Stimulated activated CD4-positive, alpha-beta T cell treated with anti-CD3 and anti-CD28 coated beads, Interleukin-1b, Interleukin-23, amount 100 ng/mL, for 1 hour (primary cell): ENCODE data around the gene LINGO4.

Experiments used
- DNase-seq, 2 donors: peaks; one replicate each; pipeline ENCODE4 v3.0.0-alpha.2; 2020; ENCODE audit warnings: low read depth in 2 of 2

LINGO4 gene

DNA sequence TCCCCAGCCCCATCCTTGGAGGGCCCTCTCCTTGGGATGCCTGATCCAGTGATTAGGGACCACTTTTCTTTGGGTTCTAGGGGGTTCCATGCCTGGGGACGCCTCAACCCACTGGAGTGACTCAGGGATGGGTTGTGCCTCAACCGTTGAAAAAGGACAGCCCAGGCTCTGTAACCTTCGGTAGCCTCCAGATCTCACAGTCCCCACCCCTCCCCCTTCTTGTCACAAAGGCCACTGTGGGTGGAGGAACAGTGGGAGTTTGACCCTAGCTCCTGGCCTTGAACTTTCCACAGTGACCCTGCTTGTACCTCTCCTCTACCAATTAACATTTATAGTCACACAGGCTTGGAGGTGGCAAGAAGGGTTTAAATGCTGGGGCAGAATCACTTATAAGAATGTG, 29.0 kb upstream of the LINGO4 start:
- DNase-seq, result no peak

DNA sequence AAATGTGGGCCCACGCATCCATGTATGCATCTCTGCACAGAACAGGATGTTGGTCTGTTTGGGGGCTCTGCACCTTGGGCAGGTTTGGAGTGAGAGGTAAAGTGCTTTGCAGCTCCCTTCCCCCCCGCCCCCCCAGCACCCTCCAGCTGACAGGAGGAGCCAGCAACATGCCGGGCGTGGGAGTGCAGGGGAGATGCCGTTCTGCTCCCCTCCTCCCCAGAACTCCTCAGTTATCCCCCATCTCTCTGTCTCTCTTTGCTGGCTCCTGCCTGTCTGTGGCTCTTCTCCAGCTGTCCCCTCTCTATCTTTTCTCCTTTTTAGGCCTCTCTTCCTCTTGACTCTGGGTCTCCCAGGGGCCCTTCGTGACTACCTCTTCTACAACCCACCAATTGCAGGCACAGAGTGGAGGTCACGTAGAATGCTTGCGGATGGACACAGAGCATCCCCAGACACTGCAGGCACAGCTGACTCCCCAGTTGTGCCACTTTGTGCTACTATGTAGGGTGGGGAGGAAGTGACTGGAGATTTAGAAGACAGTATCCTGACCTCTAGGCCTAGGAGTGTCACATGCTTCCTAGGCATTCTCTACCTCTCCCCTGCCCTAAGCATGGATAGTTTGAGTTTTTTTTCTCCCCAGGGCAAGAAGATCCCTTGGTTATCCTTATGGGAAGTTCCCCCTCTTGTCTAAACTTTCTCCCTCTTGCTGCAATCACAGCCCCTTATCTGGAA, 28.1 kb upstream of the LINGO4 start:
- DNase-seq, result no peak

DNA sequence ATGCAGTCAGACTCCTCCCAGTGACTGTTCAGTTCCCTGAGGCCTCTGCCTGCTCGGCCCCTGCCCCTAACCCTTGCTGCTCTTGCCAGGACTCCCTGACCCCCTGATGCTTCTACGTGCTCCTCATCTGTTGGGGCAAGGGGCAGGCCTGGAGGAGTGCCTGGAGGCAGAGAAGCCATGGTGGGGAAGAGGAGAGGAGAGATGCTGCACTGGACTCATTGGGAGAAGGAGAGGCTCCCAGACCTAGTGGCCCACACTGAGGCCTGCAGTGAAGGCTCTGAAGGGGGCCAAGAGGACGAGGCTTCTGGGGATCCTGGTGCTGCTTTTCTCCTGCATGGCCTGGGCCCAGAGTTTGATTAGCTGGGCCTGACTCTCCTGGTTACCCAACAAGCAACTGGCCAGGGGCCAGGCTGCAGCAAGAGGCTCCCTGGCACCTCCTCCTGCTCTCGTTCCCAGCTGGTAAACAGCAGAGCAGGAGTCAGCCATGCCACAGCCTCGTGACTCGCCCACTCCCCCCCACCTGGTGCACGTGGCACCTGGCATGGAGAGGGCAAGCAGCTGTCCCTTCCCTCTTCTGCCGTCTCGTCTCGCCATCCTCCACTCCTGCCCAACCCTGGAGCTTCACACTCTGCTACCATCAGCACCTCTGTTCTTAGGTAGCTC, 27.2 kb upstream of the LINGO4 start:
- DNase-seq, result no peak

DNA sequence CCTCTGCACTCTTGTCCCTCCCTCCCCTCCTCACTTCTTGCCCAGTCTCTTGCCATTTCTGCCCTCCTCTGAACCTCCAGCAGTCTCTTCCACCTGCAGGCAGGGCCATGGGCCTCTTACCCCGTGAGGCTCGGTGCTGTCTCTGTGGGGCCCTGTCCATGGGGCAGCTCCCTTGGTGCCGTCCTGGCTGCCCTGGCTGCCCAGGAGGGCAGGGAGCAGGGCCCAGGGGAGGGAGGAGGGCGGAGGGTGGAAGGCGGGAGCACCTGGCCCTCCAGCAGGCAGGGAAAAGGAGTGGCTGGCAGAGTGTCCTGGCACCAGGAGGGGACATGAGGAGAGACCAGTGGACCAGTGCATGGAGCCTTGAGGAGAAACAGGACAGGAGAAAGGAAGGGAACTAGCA, 26.4 kb upstream of the LINGO4 start, which contains the start of gene RORC:
TSS of gene RORC (minus strand) at position 198 of the 400 bp plus-strand sequence. CDS start at position 160, 38 bp downstream.
- no peak for DNase-seq

DNA sequence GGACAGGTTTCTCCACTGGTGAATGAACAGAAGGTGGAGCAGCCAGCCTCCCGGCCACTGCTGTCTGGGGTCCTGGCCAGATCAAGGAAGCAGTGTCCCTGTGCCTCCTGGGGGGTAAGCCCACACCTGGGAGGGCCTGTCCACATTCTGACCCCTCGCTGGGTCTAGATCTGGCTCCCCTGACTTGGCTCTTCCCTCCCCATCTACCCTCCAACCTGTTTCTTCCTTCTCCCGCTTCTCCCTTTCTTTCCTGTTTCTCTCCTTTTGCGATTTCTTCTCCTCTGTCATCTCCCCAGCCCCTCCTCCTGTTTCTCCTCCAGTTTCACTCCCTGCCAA, 26.0 kb upstream of the LINGO4 start:
- DNase-seq, result no peak

DNA sequence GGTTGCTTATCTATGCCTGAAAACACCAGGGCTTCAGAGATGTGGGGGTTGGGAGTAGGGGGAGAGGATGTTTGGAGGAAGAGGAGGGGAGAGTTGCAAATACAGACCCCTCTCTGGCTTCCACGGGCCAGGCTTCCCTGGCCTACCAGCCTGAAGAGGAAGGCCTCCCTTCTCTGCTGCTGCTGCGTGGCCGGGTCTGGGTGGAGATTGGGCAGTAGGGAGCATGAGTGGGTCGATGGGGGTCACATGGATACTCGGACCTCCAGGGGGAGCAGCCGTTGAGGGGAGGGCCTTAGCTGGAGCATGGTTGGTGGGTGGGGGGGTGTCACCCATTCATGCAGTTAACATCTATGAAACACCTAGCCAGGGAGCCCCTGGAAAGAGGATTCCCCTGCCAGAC, 24.8 kb upstream of the LINGO4 start:
- DNase-seq, result no peak

DNA sequence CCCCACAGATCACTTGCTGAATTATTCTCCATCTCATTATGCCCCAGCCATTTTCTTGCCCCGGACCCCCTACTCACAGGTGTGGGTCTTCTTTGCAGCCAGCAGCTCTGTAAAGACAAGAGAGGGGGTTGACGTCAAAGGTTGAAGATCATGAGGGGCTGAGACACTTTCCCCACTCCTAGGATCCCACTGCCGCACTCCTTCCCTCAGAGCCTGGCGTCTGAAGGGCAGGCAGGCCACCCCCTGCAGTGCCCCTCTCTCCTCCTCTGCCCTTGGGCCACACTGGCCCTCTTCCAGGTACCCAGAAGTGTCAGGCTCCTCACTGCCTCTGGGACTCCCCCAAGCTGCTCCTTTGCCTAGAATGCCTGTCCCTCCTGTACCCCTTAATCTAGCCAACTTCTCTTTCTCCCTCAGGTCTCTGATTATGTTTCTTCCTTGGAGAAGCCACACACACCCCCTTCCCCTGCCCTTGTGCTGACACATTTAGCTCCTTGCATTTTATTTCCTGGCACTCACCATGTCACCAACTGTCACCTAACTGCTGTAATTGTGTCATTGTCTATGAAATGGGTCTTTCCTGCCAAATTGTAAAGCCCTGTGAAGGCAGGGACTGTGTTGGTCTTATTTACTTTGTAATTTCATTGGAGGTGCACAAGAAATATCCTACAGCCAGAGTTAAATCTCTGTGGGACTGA, 24.3 kb upstream of the LINGO4 start:
- DNase-seq, result no peak

DNA sequence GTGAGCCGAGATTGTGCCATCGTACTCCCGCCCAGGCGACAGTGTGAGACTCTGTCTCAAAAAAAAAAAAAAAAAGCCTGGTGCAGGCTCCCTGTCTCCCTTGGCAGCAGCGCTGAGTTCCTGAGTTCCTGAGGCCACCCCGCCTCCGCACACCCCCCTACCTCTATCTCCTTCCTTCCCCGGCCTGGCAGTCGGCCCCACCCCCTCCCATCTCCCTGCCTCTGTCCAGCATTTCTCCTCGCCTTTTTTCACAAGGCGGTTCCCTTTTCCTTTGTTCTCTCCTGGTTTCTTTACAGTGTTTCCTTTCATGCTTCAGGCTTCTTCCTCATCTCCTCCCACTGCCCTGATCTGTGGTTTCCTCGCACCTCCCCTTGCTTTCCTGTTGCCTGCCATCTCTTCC, 23.7 kb upstream of the LINGO4 start:
- DNase-seq, result no peak

DNA sequence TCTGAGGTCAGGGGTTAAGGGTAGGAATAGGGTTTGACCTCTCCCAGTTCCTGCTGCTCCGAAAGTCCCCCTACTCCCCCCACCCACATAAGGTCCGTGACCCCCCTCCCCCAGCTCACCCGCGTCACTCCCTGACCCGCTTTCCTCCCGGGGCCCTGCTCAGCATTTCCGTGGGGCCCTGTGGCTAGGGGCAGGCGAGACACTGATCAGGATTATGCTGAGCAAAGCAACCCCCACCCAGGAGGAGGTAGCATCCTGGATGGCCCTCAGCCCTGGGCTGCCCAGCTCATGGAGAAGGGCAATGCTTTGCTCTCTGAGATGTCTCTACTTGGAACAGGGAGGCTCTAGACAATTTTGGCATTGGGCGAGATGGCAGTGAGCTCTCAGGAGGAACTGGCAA, 22.6 kb upstream of the LINGO4 start:
- DNase-seq, result no peak

DNA sequence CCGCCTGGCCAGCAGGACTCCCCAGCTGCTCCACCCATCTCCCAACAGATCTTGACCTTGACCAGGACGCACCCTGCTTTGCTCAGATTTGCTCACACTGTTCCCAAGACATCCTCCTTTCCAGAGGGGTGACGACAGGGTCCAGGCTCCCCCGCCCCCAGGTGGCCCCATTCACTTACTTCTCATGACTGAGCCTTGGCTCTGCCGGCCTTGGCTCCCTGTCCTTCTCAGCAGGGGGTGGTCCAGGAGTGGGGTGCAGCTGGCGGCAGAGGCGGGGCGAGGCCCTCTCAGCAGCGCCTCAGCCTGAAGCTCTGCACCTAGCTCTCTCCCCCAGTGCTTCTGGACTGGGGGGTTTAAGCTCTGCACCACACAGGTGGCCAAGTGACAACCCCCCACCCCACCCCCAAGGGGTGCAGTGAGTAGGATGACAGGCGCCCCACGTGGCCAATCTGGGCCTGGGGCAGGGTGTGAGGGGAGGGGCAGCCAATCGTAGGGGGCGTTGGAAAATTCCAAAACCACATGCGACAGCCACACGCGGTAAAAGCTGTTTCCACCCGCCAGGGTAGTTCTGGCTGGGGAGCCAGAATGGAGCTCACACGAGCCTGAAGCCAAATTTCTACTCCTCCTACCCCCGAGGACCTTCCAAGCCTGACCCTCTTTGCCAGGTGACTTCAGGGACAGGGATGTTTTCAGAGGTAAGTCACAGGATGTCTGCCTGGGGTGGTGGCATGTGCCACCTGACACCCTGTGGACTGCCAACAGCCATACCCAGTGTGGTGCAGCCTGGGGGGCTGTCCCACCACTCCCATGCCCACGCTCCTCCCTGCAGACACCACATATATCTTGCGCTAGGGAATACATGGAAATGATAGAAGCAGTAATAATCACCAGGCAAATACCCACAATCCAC, 20.8 kb upstream of the LINGO4 start:
- DNase-seq, result no peak

DNA sequence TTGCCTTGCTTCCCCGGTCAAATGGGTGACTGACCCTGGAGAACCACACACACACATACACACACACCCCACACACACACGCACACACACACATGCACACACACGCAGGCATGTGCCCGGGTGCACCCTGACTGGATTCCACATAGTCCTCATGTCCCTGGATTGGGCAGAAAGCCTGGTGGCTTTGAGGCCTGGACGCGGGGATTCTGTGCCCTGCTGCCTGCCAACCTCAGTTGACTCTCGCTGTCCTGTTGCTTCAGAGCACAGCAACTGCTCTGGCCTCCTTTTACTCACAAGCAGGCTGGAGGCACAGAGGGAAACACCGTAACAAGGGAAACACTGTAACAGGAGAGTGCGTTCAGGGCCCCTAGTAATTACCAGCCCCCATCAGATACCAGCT, 20.0 kb upstream of the LINGO4 start:
- DNase-seq, result no peak

DNA sequence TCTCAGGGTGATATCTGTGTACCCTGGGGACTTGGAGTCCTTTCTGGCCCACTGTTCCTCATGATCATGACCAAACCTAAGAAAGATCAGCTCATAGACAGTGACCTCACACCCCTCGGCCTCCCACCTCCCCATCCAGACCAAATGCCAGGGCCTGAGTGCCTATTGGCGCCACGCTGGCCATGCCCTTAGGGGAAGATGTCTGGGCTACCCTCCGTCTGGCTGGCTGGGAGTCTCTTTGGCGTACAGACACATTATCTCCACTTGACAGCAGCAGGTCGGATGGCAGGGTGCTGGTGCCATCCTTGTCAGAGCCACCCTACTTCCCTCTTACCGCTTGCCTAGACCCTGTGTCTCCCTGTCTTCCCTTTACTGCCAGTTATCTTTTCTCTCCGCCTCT, 18.0 kb upstream of the LINGO4 start:
- no peak for DNase-seq

DNA sequence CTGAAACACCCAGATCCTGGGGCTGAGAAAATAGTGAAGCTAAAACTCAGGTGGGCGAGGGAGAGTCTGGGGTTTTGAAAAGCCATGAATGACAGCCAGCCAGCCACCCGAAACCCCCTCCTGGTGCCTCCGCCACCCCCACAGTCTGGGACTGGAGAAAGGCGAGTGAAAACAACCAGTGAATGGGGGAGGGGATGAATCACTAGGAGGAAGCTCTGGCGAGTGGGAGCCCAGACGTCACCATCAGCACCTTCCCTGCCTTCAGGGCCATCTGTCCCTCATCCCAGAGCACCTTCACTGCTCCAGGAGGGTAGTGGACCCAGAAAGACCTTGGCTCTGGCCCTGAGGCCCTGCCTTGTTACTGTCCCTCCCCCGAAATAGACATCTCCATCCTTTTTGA, 17.2 kb upstream of the LINGO4 start:
- peak in 1 of 2 donors; percentile 29 for DNase-seq

DNA sequence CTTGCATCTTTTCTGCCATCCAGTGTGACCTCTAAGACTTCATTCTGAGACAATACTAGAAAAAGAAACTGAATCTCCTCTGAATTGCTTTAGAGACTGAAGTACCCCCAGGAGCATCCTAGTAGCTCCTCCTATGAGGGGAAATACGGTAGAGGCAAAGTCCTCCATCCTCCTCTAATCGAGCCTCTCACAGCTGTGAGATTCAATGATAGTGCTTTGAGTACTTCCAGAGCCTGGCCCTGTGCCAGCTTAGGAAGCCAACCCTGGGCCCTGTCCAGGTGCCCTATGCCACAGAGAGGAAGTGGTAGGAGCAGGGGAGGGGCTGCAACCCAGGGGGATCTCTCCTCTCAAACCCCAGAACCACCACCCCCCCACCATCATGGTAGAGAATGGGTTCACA, 15.7 kb upstream of the LINGO4 start:
- DNase-seq, result no peak

DNA sequence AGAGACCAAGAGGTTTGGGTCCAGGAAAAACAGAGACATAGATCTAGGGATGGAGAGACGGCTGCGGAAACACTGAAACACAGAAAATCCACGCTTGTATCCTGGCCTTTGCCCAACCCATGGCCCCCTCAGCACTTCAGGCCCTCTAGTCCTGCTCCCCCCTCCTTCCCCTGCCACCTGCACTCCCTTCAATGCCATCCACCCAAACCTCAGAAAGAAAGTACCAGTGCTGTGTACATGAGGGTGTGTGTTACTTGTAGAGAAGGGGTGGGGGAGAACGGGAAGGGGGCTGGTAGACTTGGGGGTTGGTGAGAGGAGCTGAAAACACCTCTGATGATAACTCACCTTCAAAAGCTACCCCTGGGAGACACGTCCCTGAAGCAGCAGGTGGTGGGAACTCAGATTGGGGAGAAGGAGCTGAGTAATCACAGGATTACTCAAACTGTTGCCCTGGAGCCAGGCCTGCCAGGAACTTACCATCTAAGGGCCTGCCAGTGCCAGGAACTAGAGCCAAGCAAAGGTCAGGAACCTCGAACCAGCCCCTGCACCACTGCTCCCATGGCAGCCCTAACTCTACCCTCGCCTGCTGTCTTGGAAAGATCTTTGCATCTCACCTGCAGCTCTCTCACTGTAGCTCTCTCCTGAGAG, 14.9 kb upstream of the LINGO4 start:
- DNase-seq, result no peak

DNA sequence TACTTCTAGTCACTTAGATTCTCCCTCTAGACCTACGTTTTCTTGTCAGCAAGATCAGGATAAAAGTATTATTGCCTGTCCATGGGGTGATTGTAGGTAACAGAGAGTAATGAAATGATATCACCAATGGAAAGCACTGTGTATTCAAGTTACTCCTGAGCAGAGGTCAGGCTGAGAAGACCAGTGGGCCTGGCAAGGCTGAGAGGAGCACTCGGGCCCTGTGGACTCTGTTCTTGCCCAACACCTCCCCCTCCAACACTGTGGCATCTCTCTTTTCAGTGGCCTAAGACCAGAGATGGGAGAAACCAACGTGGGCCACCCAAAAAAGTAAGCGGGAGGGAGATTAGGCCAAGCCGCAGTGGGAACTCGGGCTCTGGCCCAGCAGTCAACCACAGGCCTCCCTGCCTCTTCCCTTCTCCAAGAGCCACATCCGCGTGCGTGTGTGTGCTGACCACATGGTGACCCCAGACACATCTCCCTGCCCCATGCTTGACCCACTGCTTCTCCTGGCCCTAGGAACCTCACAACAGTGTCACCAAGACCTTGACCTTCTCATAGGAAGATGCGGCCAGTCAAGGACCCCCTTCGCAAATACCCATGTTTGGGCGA, 14.1 kb upstream of the LINGO4 start:
- no peak for DNase-seq

DNA sequence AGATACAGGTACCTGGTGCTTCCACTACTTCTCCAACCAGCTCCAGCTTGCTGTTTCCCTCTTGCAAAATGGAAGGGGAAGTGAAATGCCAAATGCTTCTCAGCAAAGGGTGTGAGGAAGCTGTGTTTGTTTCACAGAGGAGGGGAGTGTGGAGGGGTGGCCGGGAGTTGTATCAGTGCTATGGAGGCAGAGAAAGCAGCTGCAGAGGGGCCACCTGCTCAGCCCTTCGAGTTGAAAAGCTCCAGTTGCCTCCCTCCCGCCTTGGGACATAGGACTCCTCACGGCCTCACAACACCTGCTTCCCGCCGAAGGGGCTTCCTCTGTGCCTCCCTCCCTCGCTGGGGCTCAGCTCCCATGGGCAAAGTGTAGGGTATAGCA, 12.1 kb upstream of the LINGO4 start:
- no peak for DNase-seq

DNA sequence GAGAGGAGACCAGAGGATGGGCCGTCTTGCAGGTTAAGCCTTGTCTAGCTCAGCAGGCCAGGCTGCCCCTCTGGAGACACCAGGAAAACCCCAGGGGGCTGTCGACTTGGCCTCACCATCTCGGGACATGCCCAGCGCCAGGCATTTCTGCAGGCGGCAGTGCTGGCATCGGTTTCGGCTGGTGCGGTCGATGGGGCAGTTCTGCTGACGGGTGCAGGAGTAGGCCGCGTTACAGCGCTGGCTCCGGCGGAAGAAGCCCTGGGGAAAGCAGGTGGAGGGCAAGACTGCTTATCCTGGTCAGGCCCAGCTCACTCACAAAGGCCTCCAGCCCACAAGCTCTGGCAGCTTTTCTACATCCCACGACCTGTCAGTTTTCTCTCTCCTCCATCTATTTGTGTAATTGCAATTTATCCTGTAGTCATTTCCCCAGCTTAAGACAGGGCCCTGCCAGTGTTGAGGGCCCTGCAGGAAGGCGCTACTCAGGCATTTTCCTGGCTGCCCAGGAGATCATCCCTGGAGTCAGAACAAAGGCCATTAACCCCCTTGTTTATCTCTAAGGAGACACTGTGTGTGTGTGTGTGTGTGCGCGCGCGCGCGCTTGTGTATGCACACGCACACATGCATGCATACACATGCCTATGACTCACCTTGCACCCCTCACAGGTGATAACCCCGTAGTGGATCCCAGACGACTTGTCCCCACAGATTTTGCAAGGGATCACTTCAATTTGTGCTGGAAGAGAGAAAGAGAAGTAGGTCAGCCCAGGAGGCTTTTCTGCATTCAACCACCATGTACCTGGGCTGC, 11.5 kb upstream of the LINGO4 start:
- DNase-seq, result no peak

DNA sequence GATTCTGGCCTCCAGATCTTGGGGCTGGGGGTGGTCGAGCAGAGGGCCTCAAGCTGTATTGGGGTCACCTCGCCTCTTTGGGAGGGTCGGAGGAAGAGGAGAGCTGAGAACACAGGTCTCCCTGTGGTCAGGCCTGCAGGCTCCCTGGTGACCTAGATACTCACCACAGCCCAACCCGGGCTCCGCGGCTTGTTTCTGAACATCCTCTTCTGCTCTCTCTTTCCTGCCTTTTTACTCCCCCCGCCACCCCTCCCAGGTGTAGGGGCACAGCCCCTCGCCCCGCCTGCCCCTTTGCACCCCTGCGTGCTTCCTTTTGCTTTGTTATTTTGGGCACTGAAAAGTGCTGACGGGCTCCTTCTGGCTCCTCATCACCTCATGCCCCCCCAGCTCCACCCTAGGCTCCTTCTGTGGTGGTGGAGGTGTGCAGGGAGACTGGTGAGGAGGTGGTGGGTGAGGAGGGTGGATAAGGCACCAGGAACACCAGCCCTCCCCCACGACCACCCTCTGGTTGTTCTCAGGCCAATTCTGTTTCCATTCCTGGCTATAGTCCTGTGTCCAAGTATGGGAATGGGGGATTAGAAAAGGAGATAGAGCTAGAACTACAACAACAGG, 10.6 kb upstream of the LINGO4 start:
- no peak for DNase-seq

DNA sequence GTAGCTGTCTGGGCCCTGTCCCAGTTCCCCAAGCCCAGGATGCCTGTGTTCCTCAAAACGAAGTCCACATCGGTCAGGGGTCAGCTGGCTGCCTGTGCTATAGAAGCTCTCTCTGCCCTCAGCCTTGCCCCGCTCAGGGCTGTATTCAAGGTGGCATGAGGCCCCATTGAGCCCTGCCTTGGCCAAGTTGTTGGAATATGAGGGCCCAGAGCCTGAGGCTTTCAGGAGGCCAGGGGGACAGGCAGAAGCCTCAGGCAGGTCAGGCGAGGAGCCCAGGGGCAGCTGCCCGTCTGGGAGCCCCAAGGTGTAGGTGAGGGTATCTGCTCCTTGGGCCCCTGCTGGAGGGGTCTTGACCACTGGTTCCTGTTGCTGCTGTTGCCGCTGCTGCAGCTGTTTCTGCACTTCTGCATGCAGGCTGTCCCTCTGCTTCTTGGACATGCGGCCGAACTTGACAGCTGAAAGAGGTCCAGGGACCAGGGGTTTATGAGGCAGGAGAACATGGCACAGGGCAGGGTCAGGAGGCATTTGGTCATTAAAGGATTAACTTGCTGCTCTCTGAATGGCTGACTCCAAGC, 9.8 kb upstream of the LINGO4 start:
- DNase-seq, result no peak
